HUES64 (cell line): ENCODE measurements around the gene DENND5A.
"Not testable (repeated sequence)": the region's sequence is repeated elsewhere in the genome, so short reads cannot be mapped to it uniquely, and the experiment has no call there.

ENCODE experiments used
- H3K27ac ChIP-seq: 2 replicates; pipeline ENCODE4 v1.7.0; 2013; ENCODE audit warnings: low read depth, low read length, inconsistent platforms
- H3K27me3 ChIP-seq: 2 replicates; pipeline ENCODE4 v1.6.1; 2013; ENCODE audit warnings: mild to moderate bottlenecking, low read length; ENCODE audit not compliant: insufficient read depth
- H3K36me3 ChIP-seq: 2 replicates; pipeline ENCODE4 v1.6.1; 2013; ENCODE audit warnings: mild to moderate bottlenecking, low read length; ENCODE audit not compliant: insufficient read depth
- H3K4me1 ChIP-seq: 2 replicates; pipeline ENCODE4 v1.6.1; 2013; ENCODE audit warnings: mild to moderate bottlenecking, low read length, moderate library complexity; ENCODE audit not compliant: insufficient read depth
- H3K4me3 ChIP-seq: 2 replicates; pipeline ENCODE4 v1.5.1; 2013; ENCODE audit warnings: mild to moderate bottlenecking, low read length, moderate library complexity
- H3K9ac ChIP-seq: 2 replicates; pipeline ENCODE4 v1.6.1; 2013; ENCODE audit warnings: mild to moderate bottlenecking, low read depth, low read length
- H3K9me3 ChIP-seq: 2 replicates; pipeline ENCODE4 v1.6.1; 2013; ENCODE audit warnings: low read depth, low read length; ENCODE audit not compliant: insufficient read depth
- WGBS: fragments of 150-250, 120-280 bp; methylation state at CpG from one replicate; pipeline ENCODE4 v1.1.7; 2013; ENCODE audit warnings: missing lambda C conversion rate; 5-methylcytosine and 5-hydroxymethylcytosine counted together

DENND5A gene

DNA sequence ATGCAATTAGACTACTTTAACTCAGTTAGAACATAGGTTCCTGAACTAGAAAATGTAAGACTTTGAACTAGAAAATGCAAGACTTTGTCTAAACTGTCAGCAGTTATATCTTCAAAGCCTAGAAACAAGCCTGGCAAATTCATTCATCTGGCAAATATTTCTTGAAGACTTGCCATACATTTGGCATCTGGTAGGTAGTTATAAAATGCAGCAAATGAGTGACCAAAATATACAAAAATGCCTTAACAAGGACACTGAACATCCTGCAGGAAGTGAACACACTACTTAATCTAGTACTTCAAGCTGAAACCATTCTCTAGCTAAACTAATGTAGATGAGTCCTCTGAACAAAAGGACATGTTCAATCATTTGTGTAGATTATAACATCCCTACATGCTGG lies 89.0 kb downstream of the DENND5A start:
- Histone ChIP-seq H3K36me3 (peaks cover 76% of the 10 kb centered on the region), H3K4me3 (no peak overlapping the region), H3K9me3 (no peaks in the 10 kb centered on the region), H3K27ac (no peak overlapping the region), H3K4me1 (no peaks in the 10 kb centered on the region), H3K27me3 (no peaks in the 10 kb centered on the region), H3K9ac (no peak overlapping the region)

DNA sequence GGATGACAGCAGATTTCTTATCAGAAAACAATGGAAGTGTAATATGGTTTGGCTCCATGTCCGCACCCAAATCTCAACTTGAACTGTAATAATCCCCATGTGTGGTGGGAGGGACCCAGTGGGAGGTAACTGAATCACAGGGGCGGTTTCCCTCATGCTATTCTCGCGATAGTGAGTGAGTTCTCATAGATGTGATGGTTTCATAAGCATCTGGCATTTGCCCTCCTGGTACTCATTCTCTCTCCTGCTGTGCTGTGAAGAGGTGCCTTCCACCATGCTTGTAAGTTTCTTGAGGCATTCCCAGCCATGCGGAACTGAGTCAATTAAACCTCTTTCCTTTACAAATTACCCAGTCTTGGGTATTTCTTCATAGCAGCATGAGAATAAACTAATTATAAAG lies 92.8 kb downstream of the DENND5A start:
- H3K36me3 ChIP-seq: peaks cover 73% of the 10 kb centered on the region

DNA sequence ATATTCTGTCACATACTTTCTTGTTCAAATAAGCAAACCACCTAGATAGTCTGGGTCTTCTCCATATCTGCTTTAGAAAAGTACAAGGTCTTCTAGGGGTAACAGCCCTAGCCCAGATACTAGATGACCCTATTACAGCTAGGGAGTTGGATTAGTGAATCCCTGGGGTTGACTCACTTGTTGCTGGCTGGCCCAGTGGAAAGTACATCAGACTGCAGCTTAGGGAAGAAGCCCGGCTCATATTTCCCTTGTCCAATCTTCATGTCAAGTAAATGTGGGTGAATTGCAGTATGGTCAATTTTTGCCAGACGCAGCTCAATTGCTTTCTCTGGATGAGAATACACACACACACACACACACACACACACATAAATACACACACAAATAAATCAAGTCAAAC lies 94.7 kb downstream of the DENND5A start:
- no peaks in the 10 kb centered on the region for H3K4me1 ChIP-seq
- peaks cover 62% of the 10 kb centered on the region for H3K36me3 ChIP-seq
- no peak overlapping the region for H3K4me3 ChIP-seq
- no peaks in the 10 kb centered on the region for H3K27me3 ChIP-seq
- H3K27ac ChIP-seq: no peak overlapping the region
- no peaks in the 10 kb centered on the region for H3K9me3 ChIP-seq
- no peak overlapping the region for H3K9ac ChIP-seq
- WGBS: 97% methylated on average over 2 of the region's 2 CpGs

More for the DNA sequence above, 92.8 kb downstream of the DENND5A start:
- Histone ChIP-seq H3K9ac (no peak overlapping the region), H3K27me3 (no peaks in the 10 kb centered on the region), H3K27ac (no peak overlapping the region), H3K4me3 (no peak overlapping the region), H3K9me3 (no peaks in the 10 kb centered on the region), H3K4me1 (no peaks in the 10 kb centered on the region)
- WGBS: 83% methylated on average over 5 of the region's 5 CpGs

DNA sequence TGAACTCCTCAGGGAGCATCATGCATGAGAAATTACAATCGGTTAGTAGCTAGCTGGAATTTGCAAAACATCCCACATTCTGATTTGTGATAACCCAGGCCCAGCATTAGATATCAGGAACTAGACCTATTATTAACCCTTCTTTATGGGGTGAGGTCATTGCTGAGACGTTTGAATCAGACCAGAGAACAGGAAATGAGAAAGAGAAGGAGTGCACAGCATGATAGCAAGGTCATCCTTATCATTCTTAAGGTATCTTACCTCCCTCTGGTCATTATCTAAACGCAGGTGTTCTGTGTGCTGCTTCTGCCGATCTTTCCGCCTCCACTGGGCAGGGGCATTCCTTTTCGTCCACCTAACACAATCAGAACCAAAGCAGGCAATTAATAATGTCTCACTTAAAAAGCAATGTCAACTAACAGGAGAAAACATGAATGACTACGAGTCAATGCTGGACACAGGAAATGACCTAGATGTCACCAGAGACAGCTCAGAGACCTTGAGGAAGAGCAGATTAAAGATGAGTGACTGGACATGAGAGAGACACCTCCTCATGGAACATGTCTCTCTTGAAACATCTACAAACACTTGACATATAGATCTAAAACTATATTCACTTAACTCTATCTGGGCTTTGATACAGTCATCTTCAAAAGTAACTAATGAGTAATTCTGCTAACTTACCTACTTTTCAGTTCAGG lies 95.4 kb downstream of the DENND5A start:
- Histone ChIP-seq H3K9ac (no peak overlapping the region), H3K4me1 (no peaks in the 10 kb centered on the region), H3K4me3 (no peak overlapping the region), H3K27me3 (no peaks in the 10 kb centered on the region), H3K36me3 (peaks cover 58% of the 10 kb centered on the region), H3K9me3 (no peaks in the 10 kb centered on the region), H3K27ac (no peak overlapping the region)
- 87% methylated on average over 7 of the region's 7 CpGs for WGBS

DNA sequence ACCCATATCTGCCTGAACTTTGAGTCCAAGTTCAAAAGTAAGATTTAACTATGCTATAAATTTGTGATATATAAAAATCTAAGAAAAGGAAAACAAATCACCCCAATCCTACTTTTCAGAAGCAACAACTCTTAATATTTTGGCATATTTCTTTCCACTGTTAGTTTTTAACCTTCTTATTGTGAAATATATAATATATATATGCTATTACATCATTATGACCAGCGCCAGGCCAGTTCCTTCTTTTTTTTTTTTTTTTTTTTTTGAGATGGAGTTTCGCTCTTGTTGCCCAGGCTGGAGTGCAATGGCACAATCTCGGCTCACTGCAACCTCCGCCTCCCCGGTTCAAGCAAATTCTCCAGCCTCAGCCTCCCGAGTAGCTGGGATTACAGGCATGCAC lies 103.2 kb downstream of the DENND5A start:
- not testable (repeated sequence) for H3K4me1 ChIP-seq, H3K9me3 ChIP-seq, H3K9ac ChIP-seq, H3K4me3 ChIP-seq, H3K27me3 ChIP-seq, H3K27ac ChIP-seq
- whole genome bisulfite sequencing: 95% methylated on average over 5 of the region's 6 CpGs
- peaks cover 75% of the 10 kb centered on the region for H3K36me3 ChIP-seq

DNA sequence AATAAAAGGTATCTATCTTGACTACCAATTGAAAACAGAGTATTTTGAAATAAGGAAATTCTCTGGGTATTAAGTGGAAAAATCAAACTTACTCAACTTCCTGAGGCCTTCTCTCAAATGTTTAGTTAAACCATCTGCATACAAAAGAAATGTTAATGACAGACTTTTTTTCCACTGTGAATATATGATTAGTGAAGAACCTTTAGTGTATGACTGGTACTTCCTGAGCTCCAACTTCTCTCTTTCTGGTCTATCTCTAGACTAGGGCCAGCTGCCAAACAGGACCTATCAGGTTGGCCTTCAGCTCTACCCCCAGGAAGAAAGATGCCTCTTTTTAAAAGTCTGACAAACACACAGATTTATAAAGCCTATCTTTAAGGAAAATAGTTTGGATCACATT lies 105.0 kb downstream of the DENND5A start:
- Histone ChIP-seq H3K27ac (no peak overlapping the region), H3K27me3 (no peaks in the 10 kb centered on the region), H3K4me3 (no peak overlapping the region), H3K36me3 (peaks cover 78% of the 10 kb centered on the region), H3K4me1 (no peaks in the 10 kb centered on the region), H3K9me3 (no peaks in the 10 kb centered on the region), H3K9ac (no peak overlapping the region)

DNA sequence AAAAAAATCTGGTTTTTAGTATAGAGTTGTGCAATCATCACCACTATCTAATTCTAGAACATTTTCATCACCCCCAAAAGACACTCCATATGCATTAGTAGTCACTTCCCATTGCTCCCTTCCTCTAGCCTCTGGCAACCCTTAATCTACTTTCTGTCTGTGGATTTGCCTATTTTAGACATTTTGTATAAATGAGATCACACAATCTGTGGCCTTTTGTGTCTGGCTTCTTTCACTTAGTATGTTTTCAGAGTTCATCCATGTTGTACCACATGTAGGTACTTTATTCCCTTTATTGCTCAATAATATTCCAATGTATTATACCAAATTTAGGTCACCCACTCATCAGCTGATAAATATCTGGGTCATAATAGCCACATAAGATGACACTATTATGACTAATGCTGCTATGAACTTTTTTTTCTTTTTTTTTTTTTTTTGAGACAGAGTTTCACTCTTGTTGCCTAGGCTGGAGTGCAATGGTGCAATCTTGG lies 106.2 kb downstream of the DENND5A start:
- no peak overlapping the region for H3K4me3 ChIP-seq
- no peaks in the 10 kb centered on the region for H3K9me3 ChIP-seq
- H3K27ac ChIP-seq: no peak overlapping the region
- H3K36me3 ChIP-seq: peaks cover 73% of the 10 kb centered on the region
- no peak overlapping the region for H3K9ac ChIP-seq
- no peaks in the 10 kb centered on the region for H3K4me1 ChIP-seq
- H3K27me3 ChIP-seq: no peaks in the 10 kb centered on the region

DNA sequence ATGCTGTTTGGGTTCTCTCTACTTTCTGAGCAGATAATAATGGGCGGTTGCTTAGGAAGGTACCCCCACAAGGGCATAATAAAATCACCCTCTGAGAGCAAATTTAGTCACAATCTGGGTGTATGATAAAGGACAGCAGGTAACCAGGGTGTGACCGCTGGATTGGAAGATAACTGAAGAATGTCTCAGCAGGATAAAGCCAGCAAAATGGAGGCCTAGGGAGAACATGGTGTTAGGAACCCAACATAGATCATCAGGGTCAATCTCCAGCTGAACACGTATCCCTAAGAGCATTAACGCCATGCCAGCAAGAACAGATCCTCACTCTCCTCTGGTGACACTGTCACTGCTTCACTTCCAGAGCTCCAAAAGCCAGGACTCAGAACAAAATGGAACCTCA lies 109.2 kb downstream of the DENND5A start:
- Histone ChIP-seq H3K9ac (no peak overlapping the region), H3K4me1 (no peaks in the 10 kb centered on the region), H3K27ac (no peak overlapping the region), H3K27me3 (no peaks in the 10 kb centered on the region), H3K4me3 (no peak overlapping the region), H3K9me3 (no peaks in the 10 kb centered on the region), H3K36me3 (peaks cover 76% of the 10 kb centered on the region)
- 85% methylated on average over 4 of the region's 4 CpGs for WGBS

DNA sequence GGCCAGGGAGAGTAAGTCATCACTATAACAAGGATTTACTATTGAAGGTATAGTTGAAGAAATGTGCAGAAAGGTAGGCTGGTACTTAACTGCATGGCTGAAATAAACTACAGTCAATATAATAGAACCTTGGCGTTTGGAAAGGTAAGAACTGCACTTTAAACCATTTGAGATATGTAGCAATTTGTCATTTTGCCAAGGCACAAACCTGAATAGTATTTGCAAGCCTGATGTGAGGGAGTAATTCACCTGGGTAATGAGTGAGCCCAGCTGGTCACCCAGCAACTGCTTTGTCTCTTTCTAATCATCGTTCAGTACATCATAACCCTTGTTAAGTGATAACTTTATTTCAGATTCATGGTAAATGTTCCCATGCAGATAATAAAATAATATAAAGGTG lies 111.5 kb downstream of the DENND5A start:
- Histone ChIP-seq H3K36me3 (peaks cover 78% of the 10 kb centered on the region), H3K9me3 (no peaks in the 10 kb centered on the region), H3K9ac (no peak overlapping the region), H3K4me3 (no peak overlapping the region), H3K27me3 (no peaks in the 10 kb centered on the region), H3K4me1 (no peaks in the 10 kb centered on the region), H3K27ac (no peak overlapping the region)
- WGBS: 93% methylated on average over 1 of the region's 2 CpGs

DNA sequence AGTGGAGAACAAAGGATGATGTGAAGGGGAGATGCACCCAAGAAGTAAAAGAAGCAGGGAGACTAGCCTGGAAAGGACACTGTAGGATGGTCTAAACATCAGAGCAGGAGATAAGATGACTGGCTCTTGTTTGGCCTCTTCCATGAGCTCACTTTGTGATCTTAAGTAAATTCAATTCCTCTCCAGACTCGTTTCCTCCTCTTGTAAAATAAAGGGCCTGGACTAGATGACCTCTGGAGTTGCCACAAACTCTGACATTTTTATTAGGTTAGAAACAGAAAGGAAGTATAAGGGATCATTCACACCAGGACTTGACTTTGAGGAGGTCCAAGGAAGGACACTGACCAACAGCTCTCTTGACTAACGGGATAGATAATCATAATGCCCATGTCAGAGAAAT lies 113.5 kb downstream of the DENND5A start:
- 96% methylated on average over 2 of the region's 2 CpGs for WGBS
- Histone ChIP-seq H3K36me3 (peaks cover 80% of the 10 kb centered on the region), H3K4me3 (no peak overlapping the region), H3K27me3 (no peaks in the 10 kb centered on the region), H3K9me3 (no peaks in the 10 kb centered on the region), H3K9ac (no peak overlapping the region), H3K4me1 (no peaks in the 10 kb centered on the region), H3K27ac (no peak overlapping the region)

DNA sequence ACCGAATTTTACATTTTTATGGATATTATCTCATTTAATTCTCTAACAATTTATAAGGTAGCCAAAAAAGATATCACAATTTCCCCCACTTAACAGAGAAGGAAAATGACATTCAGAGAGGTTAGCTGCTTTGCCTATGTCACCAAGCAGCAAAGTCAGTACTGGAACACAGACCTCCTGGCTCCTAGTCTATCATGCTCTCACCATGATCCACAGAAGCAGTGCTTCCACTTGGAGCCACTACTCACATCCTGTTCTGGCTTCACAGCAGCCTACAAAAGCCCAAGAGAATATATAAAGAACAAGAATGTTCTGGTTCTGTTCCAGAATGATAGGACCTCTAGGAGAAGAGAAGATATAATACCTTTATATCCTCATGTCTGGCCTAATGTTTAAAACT lies 114.2 kb downstream of the DENND5A start:
- Histone ChIP-seq H3K36me3 (peaks cover 84% of the 10 kb centered on the region), H3K9ac (no peak overlapping the region), H3K27ac (no peak overlapping the region), H3K9me3 (no peaks in the 10 kb centered on the region), H3K27me3 (no peaks in the 10 kb centered on the region), H3K4me1 (no peaks in the 10 kb centered on the region), H3K4me3 (no peak overlapping the region)
- no CpG with 5 or more reads among the region's 1 CpG for WGBS

DNA sequence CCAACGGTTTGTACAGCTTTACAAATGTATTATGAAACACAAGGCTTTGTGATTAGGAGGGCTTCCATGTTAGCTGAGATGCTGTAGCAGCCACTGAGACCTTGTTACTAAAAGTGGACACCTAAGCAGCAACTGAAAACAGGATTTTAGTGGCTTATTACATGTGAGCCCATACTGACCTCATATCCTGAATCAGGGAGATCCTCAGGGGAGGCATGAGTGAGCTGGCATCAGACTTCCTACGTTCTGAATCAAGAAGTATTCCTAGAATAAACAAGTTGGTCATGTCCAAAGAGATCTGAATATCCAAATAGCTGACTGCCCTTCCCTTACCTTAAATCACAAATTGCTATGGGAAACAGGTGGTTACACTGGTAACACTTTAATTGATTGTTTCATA lies 114.6 kb downstream of the DENND5A start:
- Histone ChIP-seq H3K27me3 (no peaks in the 10 kb centered on the region), H3K9me3 (no peaks in the 10 kb centered on the region), H3K36me3 (peaks cover 86% of the 10 kb centered on the region), H3K9ac (no peak overlapping the region), H3K4me1 (no peaks in the 10 kb centered on the region), H3K27ac (no peak overlapping the region), H3K4me3 (no peak overlapping the region)
- WGBS: 94% methylated on average over 2 of the region's 2 CpGs
